Heart left ventricle (tissue), 13 donors: Measurements from ENCODE around the gene SCN11A.

ENCODE experiments used
- CTCF ChIP-seq, 12 donors: fragments of 200-600 bp; sonication (generic) in 4 of 12; IDR thresholded peaks; one replicate each; pipeline versions ENCODE4 v1.5.0 to v1.8.0; 2018 to 2022; ENCODE audit warnings: antibody characterized with exemption in 12 of 12, mild to moderate bottlenecking in 5 of 12
- POLR2A ChIP-seq, 2 donors: fragments of 450-650 bp; IDR thresholded peaks; one replicate each; pipeline ENCODE4 v1.6.1; 2017; ENCODE audit warnings: antibody characterized with exemption in 2 of 2, mild to moderate bottlenecking in 2 of 2, moderate library complexity in 2 of 2
- donor health status: ischemic (EF 13 %, LVEDD 7.1; RV severe dilation, severe dysfunction).
- donor health status: DM: no; HTN: yes; CAD: no.
- donor health status: DM: no; HTN: no; CAD: no.
- donor health status: ischemic (EF 25% LVEDD 6.9; RV normal size, moderate dysfunction).
- donor health status: ischemic (EF 25% LVEDD 5.7; RV mildly dilated, moderate dysfunction).
- donor health status: ischemic (EF 35%, LVEDD 5.7; RV mildly dilated, moderate dysfunction).
- donor health status: nonischemic (EF 11% LVEDD 7.7; RV severe dilation, severe dysfunction).
- donor health status: DM: yes; HTN: yes; CAD: no.
- donor health status: PGD.
- donor health status: ischemic (EF 29% LVEDD 5.4; RV normal size, mild dysfunction).
- donor health status: nonischemic (EF 23%, LVEDD 6.1; RV moderate dilation, normal function).

- no peak for TF ChIP-seq POLR2A (IDR thresholded peaks at IDR 0.05)
- TF ChIP-seq CTCF (IDR thresholded peaks at IDR 0.05), result no peak
These were observed 28.3 kb upstream of the SCN11A start for GRCh38 chr3:39080026-39080425.
